Activated CD4-positive, alpha-beta T cell treated with anti-CD3 and anti-CD28 coated beads, Interleukin-2, amount 50 U/mL, for 48 hours (primary cell): Measurements from ENCODE around the gene KIAA1614.

ENCODE experiments used
- DNase-seq, 2 experiments: peaks; one replicate each; pipeline ENCODE4 v3.0.0-alpha.2; 2020

Gene KIAA1614

GRCh38 chr1:180927348-180927747, 14.7 kb downstream of the KIAA1614 start:
- DNase-seq, result no peak

GRCh38 chr1:180927841-180928240, 15.1 kb downstream of the KIAA1614 start:
- DNase-seq, result no peak

GRCh38 chr1:180928331-180929230, 15.9 kb downstream of the KIAA1614 start:
- no peak for DNase-seq

- DNase-seq, result no peak
Observed at GRCh38 chr1:180929389-180929788, 16.7 kb downstream of the KIAA1614 start.

GRCh38 chr1:180930687-180931086, 18.0 kb downstream of the KIAA1614 start:
- no peak for DNase-seq

GRCh38 chr1:180931529-180931928, 18.8 kb downstream of the KIAA1614 start:
- DNase-seq, result no peak

GRCh38 chr1:180932378-180932777, 19.7 kb downstream of the KIAA1614 start:
- no peak for DNase-seq

GRCh38 chr1:180933141-180933540, 20.4 kb downstream of the KIAA1614 start:
- no peak for DNase-seq

- no peak for DNase-seq
Observed at GRCh38 chr1:180934563-180934962, 21.9 kb downstream of the KIAA1614 start.

GRCh38 chr1:180935326-180936109, 22.8 kb downstream of the KIAA1614 start:
- DNase-seq, result no peak

GRCh38 chr1:180936110-180937011, 23.7 kb downstream of the KIAA1614 start:
- no peak for DNase-seq

- DNase-seq, result no peak
Observed at GRCh38 chr1:180937012-180937372, 24.3 kb downstream of the KIAA1614 start.

GRCh38 chr1:180937624-180938225, 25.0 kb downstream of the KIAA1614 start:
- DNase-seq, result no peak

- DNase-seq, result no peak
Observed at GRCh38 chr1:180939073-180939710, 26.5 kb downstream of the KIAA1614 start.

GRCh38 chr1:180939711-180940103, 27.0 kb downstream of the KIAA1614 start:
- DNase-seq, result no peak

- DNase-seq, result no peak
Observed at GRCh38 chr1:180940445-180940844, 27.7 kb downstream of the KIAA1614 start.

GRCh38 chr1:180941518-180942275, 29.0 kb downstream of the KIAA1614 start:
- no peak for DNase-seq

GRCh38 chr1:180945151-180945550, 32.5 kb downstream of the KIAA1614 start:
- DNase-seq, result no peak

GRCh38 chr1:180945551-180945950, 32.9 kb downstream of the KIAA1614 start:
- no peak for DNase-seq

GRCh38 chr1:180946056-180946455, 33.4 kb downstream of the KIAA1614 start:
- no peak for DNase-seq
